NCI-H128 (cell line): ENCODE data around the gene EGR1.
"Not testable (repeated sequence)": the region's sequence is repeated elsewhere in the genome, so short reads cannot be mapped to it uniquely, and the experiment has no call there.

ENCODE experiments used
- DNase-seq: peaks from one replicate; lab custom pipeline; 2025; ENCODE audit not compliant: unreplicated experiment; lab: John Stamatoyannopoulos, UW

The EGR1 gene

DNA sequence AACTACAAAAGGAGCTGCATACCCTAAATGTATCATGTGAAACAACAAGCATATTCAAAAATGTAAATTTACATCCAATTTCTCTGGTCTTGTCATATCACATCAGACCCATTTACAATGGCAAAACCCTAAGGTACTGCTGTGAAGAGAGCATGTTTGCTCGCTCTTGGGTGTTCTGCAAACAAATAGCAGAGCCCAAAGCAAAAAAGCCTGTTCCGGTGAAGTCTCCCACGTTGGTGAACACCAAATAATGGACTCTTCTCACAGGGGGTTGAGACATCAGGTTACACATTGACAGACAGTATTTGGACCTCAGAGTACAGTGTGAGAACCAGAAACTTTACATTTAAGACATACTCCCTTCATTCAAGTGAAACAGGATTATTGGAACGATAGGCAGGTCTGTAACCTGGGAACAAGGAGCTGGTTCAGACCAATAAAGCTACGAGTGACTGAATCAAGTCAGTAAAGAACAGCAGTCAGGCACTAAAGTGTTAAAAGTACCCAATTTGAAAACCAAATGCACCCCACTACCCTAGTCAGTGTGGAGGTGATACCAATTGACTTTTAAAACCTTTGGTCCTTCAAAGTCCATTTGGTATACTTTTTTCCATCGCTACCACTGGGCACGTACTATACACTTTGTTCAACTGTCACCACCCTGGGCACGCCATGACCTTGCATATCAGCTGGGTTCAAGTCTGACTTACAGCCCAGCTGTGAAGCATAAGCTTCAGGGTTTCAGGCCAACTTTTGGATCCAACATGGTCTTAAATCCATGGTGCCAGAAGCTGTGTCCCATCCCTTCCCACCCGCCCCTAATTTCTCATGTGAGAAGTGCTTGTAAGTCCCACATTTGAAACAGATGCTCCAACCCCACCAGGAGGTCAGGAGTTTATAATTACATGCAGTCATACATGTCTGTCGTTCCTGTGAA lies 41.4 kb downstream of the EGR1 start:
- DNase-seq, result no peak

DNA sequence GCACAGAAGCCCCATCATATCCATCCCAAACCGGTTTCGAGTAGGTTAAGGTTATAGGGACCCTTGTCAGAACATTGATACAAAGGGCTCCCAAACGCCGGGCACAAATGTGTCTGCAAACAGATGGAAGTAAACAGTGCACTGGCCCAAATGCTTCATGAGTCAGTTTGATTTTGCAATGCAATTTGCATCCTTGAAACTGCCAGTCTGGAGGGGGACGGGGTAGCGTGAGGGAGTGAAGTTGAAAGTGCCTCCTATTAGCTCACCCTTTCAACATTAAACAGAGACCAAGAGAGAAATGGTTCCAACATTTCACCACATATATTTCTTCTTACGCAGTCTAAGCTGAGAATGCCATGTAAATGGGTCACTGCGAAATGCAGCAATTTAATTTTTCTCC lies 42.2 kb downstream of the EGR1 start:
- not testable (repeated sequence) for DNase-seq

DNA sequence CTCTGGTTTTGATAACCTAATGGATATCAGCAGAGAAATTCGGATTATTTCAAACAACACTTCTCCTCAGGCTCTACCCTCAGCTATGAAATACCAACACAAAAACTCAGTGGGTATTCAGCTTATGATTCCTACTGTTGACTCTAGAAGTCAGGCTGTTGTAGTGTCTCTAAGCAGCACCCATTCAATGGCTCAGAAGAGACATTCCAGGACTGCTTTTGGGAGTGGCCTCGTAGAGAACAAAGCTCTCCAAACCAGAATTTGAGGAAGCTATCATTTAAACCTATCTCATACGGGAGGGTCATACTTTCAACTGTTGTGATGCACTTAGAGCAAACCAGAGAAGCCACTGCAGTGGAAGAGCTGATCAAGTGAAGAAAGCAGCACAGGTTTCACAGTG lies 43.7 kb downstream of the EGR1 start:
- DNase-seq, result no peak

DNA sequence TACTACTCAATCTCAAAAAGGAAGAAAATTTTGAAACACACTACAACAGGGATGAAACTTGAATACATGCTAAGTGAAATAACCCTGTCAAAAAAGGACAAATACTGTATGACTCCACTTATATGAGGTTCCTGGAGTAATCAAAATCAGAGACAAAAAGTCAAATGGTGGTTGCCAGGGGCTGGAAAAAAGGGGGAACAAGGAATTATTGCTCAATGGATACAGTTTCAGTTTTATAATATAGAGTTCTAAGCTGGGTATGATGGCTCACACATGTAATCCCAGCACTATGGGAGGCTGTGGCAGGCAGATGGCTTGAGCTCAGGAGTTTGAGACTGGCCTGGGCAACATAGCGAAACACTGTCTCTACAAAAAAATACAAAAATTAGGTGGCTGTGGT lies 48.7 kb downstream of the EGR1 start:
- no peak for DNase-seq

DNA sequence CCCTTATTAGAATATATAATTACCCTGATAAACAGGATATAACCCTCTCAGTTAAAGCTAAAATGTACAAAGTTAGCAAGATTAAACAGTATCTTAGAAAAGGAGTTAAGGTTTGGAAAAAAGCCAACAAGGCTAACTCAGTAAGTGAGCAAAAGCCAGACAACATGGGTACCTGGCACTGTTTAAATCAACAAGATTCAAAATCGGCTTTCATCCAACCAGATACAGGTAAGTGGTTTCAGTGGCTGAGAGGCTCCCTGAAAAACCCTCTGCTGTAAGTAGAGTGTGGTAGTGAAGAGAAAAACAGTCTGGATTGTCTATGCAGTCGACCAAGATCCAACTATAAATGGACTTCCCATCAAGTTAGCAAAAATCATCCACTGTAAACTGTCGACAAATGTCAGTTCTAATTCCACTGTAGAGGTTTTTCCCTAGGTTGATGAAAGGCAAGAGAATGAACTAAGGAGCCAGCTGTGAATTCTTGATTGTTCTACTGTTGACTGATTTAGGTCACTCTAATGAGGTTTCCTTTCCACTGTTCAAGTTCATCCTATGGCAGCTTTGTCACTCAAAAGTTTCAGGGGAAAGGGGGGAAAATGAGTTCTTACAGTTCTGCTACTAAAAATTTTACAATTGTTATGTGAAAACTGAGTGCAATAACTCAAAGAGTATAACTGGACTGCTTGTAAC lies 50.4 kb downstream of the EGR1 start:
- DNase-seq, result no peak

DNA sequence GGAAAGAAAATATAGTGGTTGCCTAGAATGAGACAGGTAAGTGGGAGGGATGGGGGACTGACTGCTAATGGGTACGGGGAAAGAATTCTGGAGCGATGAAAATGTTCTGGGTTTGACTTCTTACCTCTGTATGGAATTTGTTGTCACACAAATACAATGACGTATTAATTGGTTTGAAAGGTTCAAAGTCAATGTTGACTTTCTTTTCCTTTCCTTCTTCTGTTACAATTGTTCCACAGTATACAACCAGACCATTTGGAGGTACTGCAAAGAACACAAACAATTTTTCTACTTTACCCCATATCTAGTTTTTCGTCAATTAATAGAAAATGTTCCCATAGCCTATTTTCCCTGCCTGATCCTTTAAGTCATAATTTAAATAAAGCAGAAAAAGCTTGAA lies 52.2 kb downstream of the EGR1 start:
- DNase-seq, result no peak
